Measurements from ENCODE around the gene TFCP2L1. TPM values are rescaled to one million over a fixed set of nuclear protein-coding genes. Genes with fewer than 3 reads are reported as not detected.

The TFCP2L1 gene
- total RNA-seq, 1 donor = under 0.01 TPM

GRCh38 chr2:121242175-121242875, 42.7 kb downstream of the TFCP2L1 start:
- Histone ChIP-seq H3K27me3 (ENCODE audit: insufficient read depth, low read length) (peaks cover 16% of the 10 kb centered on the region), H3K9me3 (ENCODE audit: low read depth, low read length) (no peaks in the 10 kb centered on the region), H3K4me2 (ENCODE audit: insufficient read depth, low read length) (no peak overlapping the region), H3K36me3 (ENCODE audit: insufficient read depth, low read length) (no peaks in the 10 kb centered on the region), H3K4me1 (ENCODE audit: insufficient read depth, low read length) (no peaks in the 10 kb centered on the region), H4K20me1 (ENCODE audit: insufficient read depth, low read length) (no peaks in the 10 kb centered on the region), H3K27ac (ENCODE audit: low read depth, low read length) (no peak overlapping the region), H3K4me3 (ENCODE audit: insufficient read depth, low read length) (no peak overlapping the region), H2AFZ (ENCODE audit: low read length) (no peak overlapping the region), H3K79me2 (ENCODE audit: insufficient read depth, low read length) (no peaks in the 10 kb centered on the region)
- no peak for DNase-seq (ENCODE audit: insufficient read length, low spot score, missing footprints)
- no peak for TF ChIP-seq CTCF (IDR thresholded peaks at IDR 0.05; ENCODE audit: extremely low read depth, low read depth, low read length)

GRCh38 chr2:121241466-121241865, 43.5 kb downstream of the TFCP2L1 start:
- Histone ChIP-seq H3K36me3 (ENCODE audit: insufficient read depth, low read length) (no peaks in the 10 kb centered on the region), H3K4me3 (ENCODE audit: insufficient read depth, low read length) (no peak overlapping the region), H3K27ac (ENCODE audit: low read depth, low read length) (no peak overlapping the region), H3K27me3 (ENCODE audit: insufficient read depth, low read length) (peaks cover 16% of the 10 kb centered on the region), H3K9me3 (ENCODE audit: low read depth, low read length) (no peaks in the 10 kb centered on the region), H3K4me1 (ENCODE audit: insufficient read depth, low read length) (no peaks in the 10 kb centered on the region), H3K4me2 (ENCODE audit: insufficient read depth, low read length) (no peak overlapping the region), H2AFZ (ENCODE audit: low read length) (no peak overlapping the region), H3K79me2 (ENCODE audit: insufficient read depth, low read length) (no peaks in the 10 kb centered on the region), H4K20me1 (ENCODE audit: insufficient read depth, low read length) (no peaks in the 10 kb centered on the region)
- no peak for DNase-seq (ENCODE audit: insufficient read length, low spot score, missing footprints)
- no peak for TF ChIP-seq CTCF (IDR thresholded peaks at IDR 0.05; ENCODE audit: extremely low read depth, low read depth, low read length)

DNA sequence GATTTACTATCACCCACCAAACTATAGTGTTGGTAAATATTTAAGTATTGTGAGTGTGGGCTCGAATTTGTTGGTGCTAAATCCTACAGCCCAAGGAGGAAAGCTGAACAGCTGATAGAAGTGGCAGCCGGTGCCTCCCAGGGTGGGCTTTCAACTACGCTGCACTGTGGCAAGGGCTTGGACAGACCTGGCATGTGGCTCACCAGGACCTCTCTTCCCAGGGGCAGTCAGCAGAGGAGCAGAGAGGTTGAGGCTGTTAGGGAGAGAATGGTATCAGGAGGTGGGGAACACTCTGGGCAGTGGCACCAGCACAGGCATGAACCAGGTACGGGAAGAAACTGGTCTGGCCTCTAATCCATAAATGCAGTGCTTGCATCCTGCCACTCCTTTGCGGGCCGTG, 44.6 kb downstream of the TFCP2L1 start:
- Histone ChIP-seq H3K4me1 (ENCODE audit: insufficient read depth, low read length) (no peaks in the 10 kb centered on the region), H3K79me2 (ENCODE audit: insufficient read depth, low read length) (no peaks in the 10 kb centered on the region), H3K36me3 (ENCODE audit: insufficient read depth, low read length) (no peaks in the 10 kb centered on the region), H4K20me1 (ENCODE audit: insufficient read depth, low read length) (no peaks in the 10 kb centered on the region), H3K27ac (ENCODE audit: low read depth, low read length) (no peak overlapping the region), H2AFZ (ENCODE audit: low read length) (no peak overlapping the region), H3K27me3 (ENCODE audit: insufficient read depth, low read length) (peaks cover 16% of the 10 kb centered on the region), H3K4me2 (ENCODE audit: insufficient read depth, low read length) (no peak overlapping the region), H3K9me3 (ENCODE audit: low read depth, low read length) (no peaks in the 10 kb centered on the region), H3K4me3 (ENCODE audit: insufficient read depth, low read length) (no peak overlapping the region)
- no peak for TF ChIP-seq CTCF (IDR thresholded peaks at IDR 0.05; ENCODE audit: extremely low read depth, low read depth, low read length)
- no peak for DNase-seq (ENCODE audit: insufficient read length, low spot score, missing footprints)

DNA sequence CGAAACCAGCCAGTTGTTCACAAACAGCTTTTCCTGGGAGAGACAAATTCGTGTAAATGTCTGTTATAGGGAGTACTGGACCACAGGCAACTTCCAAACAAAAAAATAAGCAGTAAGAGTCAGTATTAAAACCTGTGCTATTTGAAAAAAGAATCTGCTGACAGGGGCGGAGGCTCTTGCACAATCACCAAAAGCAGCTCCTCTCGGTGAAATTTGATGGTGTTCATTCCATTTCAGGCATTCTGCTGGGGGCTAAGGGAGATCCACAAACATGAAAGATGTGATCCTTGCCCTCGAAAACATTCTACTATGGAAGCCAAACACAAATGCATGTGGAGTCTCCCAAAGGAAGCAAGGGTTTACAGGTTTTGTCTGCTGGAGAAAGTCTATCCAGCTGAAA, 45.0 kb downstream of the TFCP2L1 start:
- DNase-seq (ENCODE audit: insufficient read length, low spot score, missing footprints) = no peak
- H3K4me3 ChIP-seq (ENCODE audit: insufficient read depth, low read length) = no peak overlapping the region
- TF ChIP-seq CTCF (IDR thresholded peaks at IDR 0.05; ENCODE audit: extremely low read depth, low read depth, low read length) = no peak
- H3K79me2 ChIP-seq (ENCODE audit: insufficient read depth, low read length) = no peaks in the 10 kb centered on the region
- no peaks in the 10 kb centered on the region for H3K4me1 ChIP-seq (ENCODE audit: insufficient read depth, low read length)
- no peak overlapping the region for H2AFZ ChIP-seq (ENCODE audit: low read length)
- H3K36me3 ChIP-seq (ENCODE audit: insufficient read depth, low read length) = no peaks in the 10 kb centered on the region
- H3K27ac ChIP-seq (ENCODE audit: low read depth, low read length) = no peak overlapping the region
- H3K27me3 ChIP-seq (ENCODE audit: insufficient read depth, low read length) = peaks cover 16% of the 10 kb centered on the region
- no peaks in the 10 kb centered on the region for H3K9me3 ChIP-seq (ENCODE audit: low read depth, low read length)
- H4K20me1 ChIP-seq (ENCODE audit: insufficient read depth, low read length) = no peaks in the 10 kb centered on the region
- H3K4me2 ChIP-seq (ENCODE audit: insufficient read depth, low read length) = no peak overlapping the region
